ENCODE measurements around the gene GNB4. TPM values are rescaled to one million over a fixed set of nuclear protein-coding genes. Genes with fewer than 3 reads are reported as not detected.

GNB4 gene
- total RNA-seq, 6 donors from 2014 or later: 19.8 to 45.2 (median 28.6) TPM

GRCh38 chr3:179369621-179370020 is 81.6 kb downstream of the GNB4 start:
- no peaks in the 10 kb centered on the region for H3K27me3 ChIP-seq
- no peaks in the 10 kb centered on the region for H3K9me3 ChIP-seq
- DNase-seq (no peak), ATAC-seq (ENCODE audit: low FRiP score in 2 of 2) (no peak)
- peaks cover 18 to 65% (median 32%) of the 10 kb centered on the region in 4 donors for H3K36me3 ChIP-seq
- no peak overlapping the region for H3K27ac ChIP-seq
- 96 to 100% methylated on average over 1 of the region's 1 CpG for WGBS, 2 donors
- TF ChIP-seq POLR2A (IDR thresholded peaks at IDR 0.05): no peak
- no peak for TF ChIP-seq CTCF (IDR thresholded peaks at IDR 0.05)
- TF ChIP-seq EP300 (IDR thresholded peaks at IDR 0.05): no peak
- TF ChIP-seq POLR2AphosphoS5 (IDR thresholded peaks at IDR 0.05): no peak
- no peaks in the 10 kb centered on the region for H3K4me1 ChIP-seq
- no peak overlapping the region for H3K4me3 ChIP-seq

- H3K9me3 ChIP-seq: no peaks in the 10 kb centered on the region
- H3K4me3 ChIP-seq: no peak overlapping the region
- H3K4me1 ChIP-seq: no peaks in the 10 kb centered on the region
- DNase-seq (no peak), ATAC-seq (ENCODE audit: low FRiP score in 2 of 2) (no peak)
- H3K36me3 ChIP-seq: peaks cover 28 to 99% (median 53%) of the 10 kb centered on the region in 4 donors
- H3K27ac ChIP-seq: no peak overlapping the region
- TF ChIP-seq EP300 (IDR thresholded peaks at IDR 0.05) (no peak), POLR2AphosphoS5 (IDR thresholded peaks at IDR 0.05) (no peak), POLR2A (IDR thresholded peaks at IDR 0.05) (no peak), CTCF (IDR thresholded peaks at IDR 0.05) (no peak)
- no peaks in the 10 kb centered on the region for H3K27me3 ChIP-seq
- WGBS, 2 donors: 96% methylated on average over 5 of the region's 5 CpGs
Measured at GRCh38 chr3:179363332-179363731, 87.9 kb downstream of the GNB4 start.

DNA sequence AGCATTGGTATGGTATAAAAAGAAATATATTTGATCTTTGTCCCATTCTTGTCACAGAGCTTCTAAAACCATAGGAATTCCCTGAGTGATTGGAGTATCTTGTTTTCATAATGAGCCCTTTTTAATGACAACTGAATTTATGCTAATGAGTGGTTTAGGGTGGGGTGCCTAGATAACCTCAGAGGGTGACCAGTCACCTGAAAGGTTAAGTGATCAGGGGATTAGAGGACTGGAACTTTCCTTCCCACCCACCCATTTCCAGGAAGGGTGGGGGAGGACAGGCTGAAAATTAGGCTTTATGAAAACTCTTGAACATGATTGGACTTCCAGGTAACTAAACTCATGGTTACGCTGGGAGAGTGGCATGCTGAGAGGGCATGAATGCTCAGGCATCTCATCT is 95.3 kb downstream of the GNB4 start:
- Histone ChIP-seq H3K27me3 (no peaks in the 10 kb centered on the region), H3K9me3 (no peaks in the 10 kb centered on the region), H3K36me3 (peaks cover 16 to 96% (median 66%) of the 10 kb centered on the region in 4 donors), H3K4me1 (peaks cover 0 to 4% (median 2%) of the 10 kb centered on the region in 4 donors), H3K27ac (no peak overlapping the region), H3K4me3 (no peak overlapping the region)
- 88 to 100% methylated on average over 1 of the region's 1 CpG for WGBS, 2 donors
- no peak for TF ChIP-seq POLR2A (IDR thresholded peaks at IDR 0.05)
- DNase-seq: no peak
- no peak for ATAC-seq (ENCODE audit: low FRiP score in 2 of 2)

DNA sequence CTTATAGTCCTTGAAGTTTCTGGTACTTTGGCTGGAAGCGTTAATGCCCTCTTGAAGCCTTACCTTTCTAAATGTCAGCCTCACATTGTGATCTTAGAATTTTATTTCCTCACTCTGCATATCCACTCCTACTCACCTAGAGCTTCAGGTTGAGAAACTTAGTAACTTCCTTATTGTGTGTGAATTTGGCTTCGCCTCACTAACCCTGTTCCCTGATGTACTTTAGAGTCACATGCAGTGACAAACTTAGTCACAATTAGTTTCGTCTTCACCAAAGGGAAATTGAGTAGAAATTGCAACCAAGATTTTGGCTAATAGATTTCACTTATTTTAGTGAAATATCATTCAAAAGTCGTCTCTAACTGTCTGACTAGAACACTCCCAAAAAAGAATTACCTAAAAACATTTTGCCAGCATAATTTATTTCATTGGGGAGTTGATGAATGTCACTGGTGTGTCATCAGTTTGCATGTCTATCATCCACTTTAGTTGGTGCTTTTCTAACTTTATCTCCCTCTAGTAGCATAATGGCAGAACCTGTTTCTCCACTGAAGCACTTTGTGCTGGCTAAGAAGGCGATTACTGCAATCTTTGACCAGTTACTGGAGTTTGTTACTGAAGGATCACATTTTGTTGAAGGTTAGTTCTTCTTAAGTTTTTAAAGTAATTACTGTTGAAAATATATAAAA is 102.8 kb downstream of the GNB4 start:
- peak overlapping the region; percentile 80 to 94 (median 88) for H3K27ac ChIP-seq
- H3K27me3 ChIP-seq: no peaks in the 10 kb centered on the region
- WGBS, 2 donors: 33 to 34% methylated on average over 5 of the region's 5 CpGs
- H3K4me1 ChIP-seq: peaks cover 8 to 14% (median 13%) of the 10 kb centered on the region in 4 donors
- no peak for TF ChIP-seq POLR2AphosphoS5 (IDR thresholded peaks at IDR 0.05)
- TF ChIP-seq EP300 (IDR thresholded peaks at IDR 0.05): no peak
- no peak for TF ChIP-seq CTCF (IDR thresholded peaks at IDR 0.05)
- no peak for TF ChIP-seq POLR2A (IDR thresholded peaks at IDR 0.05)
- H3K4me3 ChIP-seq: peak overlapping the region; percentile 73 to 92 (median 75)
- peaks cover 9 to 32% (median 18%) of the 10 kb centered on the region in 4 donors for H3K36me3 ChIP-seq
- ATAC-seq (ENCODE audit: low FRiP score in 2 of 2) (peak; percentile 18 to 76), DNase-seq (peak in 1 of 2 donors; percentile 40)
- H3K9me3 ChIP-seq: no peaks in the 10 kb centered on the region

- TF ChIP-seq POLR2AphosphoS5 (IDR thresholded peaks at IDR 0.05): peak; percentile 91 to 93
- TF ChIP-seq EP300 (IDR thresholded peaks at IDR 0.05): no peak
- TF ChIP-seq CTCF (IDR thresholded peaks at IDR 0.05): no peak
- TF ChIP-seq POLR2A (IDR thresholded peaks at IDR 0.05): peak in 3 of 4 donors; percentile 60 to 85 (median 81)
- Histone ChIP-seq H3K36me3 (peaks cover 6 to 24% (median 10%) of the 10 kb centered on the region in 4 donors), H3K27me3 (no peaks in the 10 kb centered on the region), H3K9me3 (no peaks in the 10 kb centered on the region), H3K27ac (peak within 1 kb of the TSS; percentile 80 to 94 (median 88)), H3K4me3 (peak within 1 kb of the TSS; percentile 73 to 92 (median 75)), H3K4me1 (peaks cover 8 to 14% (median 13%) of the 10 kb centered on the region in 4 donors)
- ATAC-seq (ENCODE audit: low FRiP score in 2 of 2): peak; percentile 99 to 100
- 0 to 2% methylated on average over 17 to 63 of the region's 63 CpGs for WGBS, 2 donors
- DNase-seq: peak; percentile 94 to 97
Measured at GRCh38 chr3:179347345-179348194, 103.7 kb downstream of the GNB4 start, which contains the start of gene MFN1. Gene MFN1, plus strand, starts transcription at chr3:179347709. Its CDS starts 1,143 bp downstream, at chr3:179348852.
